ENCODE measurements around the gene CA9. TPM values are rescaled to one million over a fixed set of nuclear protein-coding genes. Genes with fewer than 3 reads are reported as not detected.
A peak's percentile ranks its signal among the peaks of the same experiment; 100 is the strongest.

CA9 gene
- total and polyA plus RNA-seq, 9 of the 15 experiments (the other 6 are each of a cell fraction or from before 2014, with no cell fraction given): 0.15 to 10.6 (median 0.60) TPM; not detected in 4

DNA sequence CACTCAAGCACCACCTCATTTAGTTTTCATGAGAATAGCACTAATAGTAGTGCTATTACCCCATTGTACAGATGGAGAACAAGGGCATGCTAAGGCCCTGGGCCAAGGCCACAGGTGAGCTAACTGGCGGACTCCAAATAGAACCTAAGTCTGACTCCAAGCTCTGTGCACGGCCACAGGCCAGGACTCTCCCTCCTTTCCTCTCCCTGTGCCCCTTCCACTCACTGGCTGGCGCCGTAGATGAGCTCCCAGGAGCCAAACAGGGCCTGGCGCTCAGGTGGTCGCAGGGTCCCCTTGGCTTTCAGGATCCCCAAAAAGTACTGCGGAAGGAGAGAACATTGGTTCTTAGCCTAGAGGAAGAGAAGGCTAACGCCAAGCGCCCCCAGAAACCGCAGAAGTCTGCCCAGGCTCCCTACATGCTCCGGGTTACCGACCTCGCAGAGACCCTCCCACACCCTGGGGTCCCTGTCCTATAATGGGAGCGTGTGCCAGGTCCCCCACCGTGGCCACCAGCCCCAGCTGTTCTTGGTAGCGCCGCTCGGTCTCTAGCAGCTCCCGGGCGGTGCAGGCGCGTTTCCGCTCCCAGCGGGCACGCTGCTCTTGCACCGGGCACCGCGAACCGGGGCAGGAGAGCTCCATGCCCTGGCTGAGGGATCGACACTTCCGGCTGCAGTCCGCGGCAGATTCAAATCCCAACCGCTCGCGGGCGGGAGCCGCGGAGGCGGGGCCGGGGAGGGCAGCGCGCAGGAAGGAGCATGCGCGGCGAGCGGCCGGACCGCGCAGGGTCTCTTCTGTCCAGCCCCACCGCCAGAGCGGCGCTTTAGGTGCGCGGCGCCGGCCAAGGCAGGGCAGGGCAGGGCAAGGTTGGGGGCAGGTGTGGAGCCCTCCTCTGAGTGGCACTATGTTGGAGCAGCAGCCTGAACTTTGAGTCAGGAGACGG is 8.9 kb upstream of the CA9 start, which contains the start of gene ARHGEF39 (continued):
- TF ChIP-seq, protein P1, sequence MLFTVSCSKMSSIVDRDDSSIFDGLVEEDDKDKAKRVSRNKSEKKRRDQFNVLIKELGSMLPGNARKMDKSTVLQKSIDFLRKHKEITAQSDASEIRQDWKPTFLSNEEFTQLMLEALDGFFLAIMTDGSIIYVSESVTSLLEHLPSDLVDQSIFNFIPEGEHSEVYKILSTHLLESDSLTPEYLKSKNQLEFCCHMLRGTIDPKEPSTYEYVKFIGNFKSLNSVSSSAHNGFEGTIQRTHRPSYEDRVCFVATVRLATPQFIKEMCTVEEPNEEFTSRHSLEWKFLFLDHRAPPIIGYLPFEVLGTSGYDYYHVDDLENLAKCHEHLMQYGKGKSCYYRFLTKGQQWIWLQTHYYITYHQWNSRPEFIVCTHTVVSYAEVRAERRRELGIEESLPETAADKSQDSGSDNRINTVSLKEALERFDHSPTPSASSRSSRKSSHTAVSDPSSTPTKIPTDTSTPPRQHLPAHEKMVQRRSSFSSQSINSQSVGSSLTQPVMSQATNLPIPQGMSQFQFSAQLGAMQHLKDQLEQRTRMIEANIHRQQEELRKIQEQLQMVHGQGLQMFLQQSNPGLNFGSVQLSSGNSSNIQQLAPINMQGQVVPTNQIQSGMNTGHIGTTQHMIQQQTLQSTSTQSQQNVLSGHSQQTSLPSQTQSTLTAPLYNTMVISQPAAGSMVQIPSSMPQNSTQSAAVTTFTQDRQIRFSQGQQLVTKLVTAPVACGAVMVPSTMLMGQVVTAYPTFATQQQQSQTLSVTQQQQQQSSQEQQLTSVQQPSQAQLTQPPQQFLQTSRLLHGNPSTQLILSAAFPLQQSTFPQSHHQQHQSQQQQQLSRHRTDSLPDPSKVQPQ (CRISPR knock-in tag; IDR thresholded peaks at IDR 0.05; ENCODE audit: borderline replicate concordance): no peak
- no peak for TF ChIP-seq KDM1A (IDR thresholded peaks at IDR 0.05)
- TF ChIP-seq GABPA (tag; conservative IDR thresholded peaks at IDR 0.05; ENCODE audit: low read depth): peak; percentile 87
- TF ChIP-seq, protein P2, sequence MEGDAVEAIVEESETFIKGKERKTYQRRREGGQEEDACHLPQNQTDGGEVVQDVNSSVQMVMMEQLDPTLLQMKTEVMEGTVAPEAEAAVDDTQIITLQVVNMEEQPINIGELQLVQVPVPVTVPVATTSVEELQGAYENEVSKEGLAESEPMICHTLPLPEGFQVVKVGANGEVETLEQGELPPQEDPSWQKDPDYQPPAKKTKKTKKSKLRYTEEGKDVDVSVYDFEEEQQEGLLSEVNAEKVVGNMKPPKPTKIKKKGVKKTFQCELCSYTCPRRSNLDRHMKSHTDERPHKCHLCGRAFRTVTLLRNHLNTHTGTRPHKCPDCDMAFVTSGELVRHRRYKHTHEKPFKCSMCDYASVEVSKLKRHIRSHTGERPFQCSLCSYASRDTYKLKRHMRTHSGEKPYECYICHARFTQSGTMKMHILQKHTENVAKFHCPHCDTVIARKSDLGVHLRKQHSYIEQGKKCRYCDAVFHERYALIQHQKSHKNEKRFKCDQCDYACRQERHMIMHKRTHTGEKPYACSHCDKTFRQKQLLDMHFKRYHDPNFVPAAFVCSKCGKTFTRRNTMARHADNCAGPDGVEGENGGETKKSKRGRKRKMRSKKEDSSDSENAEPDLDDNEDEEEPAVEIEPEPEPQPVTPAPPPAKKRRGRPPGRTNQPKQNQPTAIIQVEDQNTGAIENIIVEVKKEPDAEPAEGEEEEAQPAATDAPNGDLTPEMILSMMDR (IDR thresholded peaks at IDR 0.05 in 2 of 3, conservative IDR thresholded peaks at IDR 0.05 in 1 of 3; ENCODE audit: insufficient read depth in 2 of 3, low read depth in 1 of 3, low read length in 3 of 3): peak; percentile 41 to 49 (median 44); a peak in 4 of 6 replicates
- TF ChIP-seq, protein P3, sequence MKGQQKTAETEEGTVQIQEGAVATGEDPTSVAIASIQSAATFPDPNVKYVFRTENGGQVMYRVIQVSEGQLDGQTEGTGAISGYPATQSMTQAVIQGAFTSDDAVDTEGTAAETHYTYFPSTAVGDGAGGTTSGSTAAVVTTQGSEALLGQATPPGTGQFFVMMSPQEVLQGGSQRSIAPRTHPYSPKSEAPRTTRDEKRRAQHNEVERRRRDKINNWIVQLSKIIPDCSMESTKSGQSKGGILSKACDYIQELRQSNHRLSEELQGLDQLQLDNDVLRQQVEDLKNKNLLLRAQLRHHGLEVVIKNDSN (CRISPR knock-in tag; IDR thresholded peaks at IDR 0.05): no peak
- no peak for TF ChIP-seq ZNF830 (CRISPR knock-in tag; IDR thresholded peaks at IDR 0.05)
- peak; percentile 92 for TF ChIP-seq POLR2G (IDR thresholded peaks at IDR 0.05; ENCODE audit: low read depth, low read length)
- no peak for TF ChIP-seq NFATC3 (IDR thresholded peaks at IDR 0.05)
- no peak for TF ChIP-seq SREBF2 (CRISPR knock-in tag; IDR thresholded peaks at IDR 0.05)
- TF ChIP-seq ZNF778 (CRISPR knock-in tag; IDR thresholded peaks at IDR 0.05): no peak
- TF ChIP-seq, protein P4, sequence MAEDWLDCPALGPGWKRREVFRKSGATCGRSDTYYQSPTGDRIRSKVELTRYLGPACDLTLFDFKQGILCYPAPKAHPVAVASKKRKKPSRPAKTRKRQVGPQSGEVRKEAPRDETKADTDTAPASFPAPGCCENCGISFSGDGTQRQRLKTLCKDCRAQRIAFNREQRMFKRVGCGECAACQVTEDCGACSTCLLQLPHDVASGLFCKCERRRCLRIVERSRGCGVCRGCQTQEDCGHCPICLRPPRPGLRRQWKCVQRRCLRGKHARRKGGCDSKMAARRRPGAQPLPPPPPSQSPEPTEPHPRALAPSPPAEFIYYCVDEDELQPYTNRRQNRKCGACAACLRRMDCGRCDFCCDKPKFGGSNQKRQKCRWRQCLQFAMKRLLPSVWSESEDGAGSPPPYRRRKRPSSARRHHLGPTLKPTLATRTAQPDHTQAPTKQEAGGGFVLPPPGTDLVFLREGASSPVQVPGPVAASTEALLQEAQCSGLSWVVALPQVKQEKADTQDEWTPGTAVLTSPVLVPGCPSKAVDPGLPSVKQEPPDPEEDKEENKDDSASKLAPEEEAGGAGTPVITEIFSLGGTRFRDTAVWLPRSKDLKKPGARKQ (CRISPR knock-in tag; IDR thresholded peaks at IDR 0.05): no peak
- TF ChIP-seq TRIM24 (IDR thresholded peaks at IDR 0.05): no peak; a peak in 1 of 4 replicates
- TF ChIP-seq U2AF2 (optimal IDR thresholded peaks at IDR 0.05; ENCODE audit: low read depth, low read length): no peak
- TF ChIP-seq NR2F6 (CRISPR knock-in tag; IDR thresholded peaks at IDR 0.05): no peak
- TF ChIP-seq CEBPG (CRISPR knock-in tag; IDR thresholded peaks at IDR 0.05): no peak
- no peak for TF ChIP-seq CEBPG (tag; conservative IDR thresholded peaks at IDR 0.05 in 1 of 2, IDR thresholded peaks at IDR 0.05 in 1 of 2)
- TF ChIP-seq SRSF1 (IDR thresholded peaks at IDR 0.05; ENCODE audit: low read depth, low read length): no peak
- TF ChIP-seq SUPT5H (IDR thresholded peaks at IDR 0.05): peak; percentile 69
- no peak for TF ChIP-seq PURB (CRISPR knock-in tag; IDR thresholded peaks at IDR 0.05; ENCODE audit: low read depth)

Measured in K562 (cell line).